GM11168 (cell line): ENCODE results near the gene PEPD.

Experiments used
- in situ Hi-C: fragments of 300-500 bp; cut with MboI; formaldehyde crosslinking; loops from one replicate; pipeline ENCODE4 v1.12.0; 2022; ENCODE audit warnings: low sequenced_read_pairs; ENCODE audit not compliant: unreplicated experiment

Gene PEPD

GRCh38 chr19:33377586-33378475, 143.8 kb downstream of the PEPD start:
- in situ Hi-C loops, result no loop called here

- in situ Hi-C loops, result no loop called here
These were observed 144.5 kb downstream of the PEPD start for GRCh38 chr19:33376941-33377557.

- in situ Hi-C loops, result no loop called here
These were observed 145.2 kb downstream of the PEPD start for GRCh38 chr19:33376423-33376822.

- in situ Hi-C loops, result no loop called here
These were observed 145.8 kb downstream of the PEPD start for GRCh38 chr19:33375837-33376159.

GRCh38 chr19:33375156-33375836, 146.3 kb downstream of the PEPD start:
- in situ Hi-C loops, result no loop called here

GRCh38 chr19:33374236-33374714, 147.3 kb downstream of the PEPD start:
- in situ Hi-C loops, result no loop called here

GRCh38 chr19:33373453-33374235, 147.9 kb downstream of the PEPD start, which contains the start of gene CEBPG:
CEBPG (plus strand) TSS chr19:33373709; CDS start chr19:33379240, 5,531 bp downstream.
- in situ Hi-C loops, result no loop called here

- in situ Hi-C loops, result no loop called here
These were observed 150.8 kb downstream of the PEPD start for GRCh38 chr19:33370783-33371182.

- in situ Hi-C loops, result no loop called here
These were observed 153.3 kb downstream of the PEPD start for GRCh38 chr19:33368074-33368864.

- in situ Hi-C loops, result no loop called here
These were observed 154.7 kb downstream of the PEPD start for GRCh38 chr19:33366897-33367296.

- in situ Hi-C loops, result no loop called here
These were observed 155.5 kb downstream of the PEPD start for GRCh38 chr19:33366127-33366526.

- in situ Hi-C loops, result no loop called here
These were observed 155.9 kb downstream of the PEPD start for GRCh38 chr19:33365691-33366090.

GRCh38 chr19:33363476-33363875, 158.1 kb downstream of the PEPD start:
- in situ Hi-C loops, result no loop called here

GRCh38 chr19:33362508-33363228, 158.9 kb downstream of the PEPD start:
- in situ Hi-C loops, result no loop called here

GRCh38 chr19:33359581-33359980, 162.0 kb downstream of the PEPD start:
- in situ Hi-C loops, result no loop called here

- in situ Hi-C loops, result no loop called here
These were observed 163.2 kb downstream of the PEPD start for GRCh38 chr19:33358408-33358807.

GRCh38 chr19:33357556-33357955, 164.0 kb downstream of the PEPD start:
- in situ Hi-C loops, result no loop called here

GRCh38 chr19:33355535-33355934, 166.1 kb downstream of the PEPD start:
- in situ Hi-C loops, result no loop called here
